ENCODE results near the gene COL8A1.

- TF ChIP-seq CTCF (IDR thresholded peaks at IDR 0.05; ENCODE audit: insufficient read depth, low read depth, low read length), result no peak
- TF ChIP-seq EZH2 (IDR thresholded peaks at IDR 0.05; ENCODE audit: insufficient read depth, low read length), result no peak
These were observed 854 bp upstream of the COL8A1 start for GRCh38 chr3:99637368-99638111.
